H9 (cell line): ENCODE results near the gene ABLIM3. TPM values are rescaled to one million over a fixed set of nuclear protein-coding genes. Genes with fewer than 3 reads are reported as not detected.

ENCODE experiments used
- DNase-seq: peaks from one replicate; pipeline ENCODE4 v3.0.0-alpha.2; 2017
- H2AFZ ChIP-seq: one replicate; pipeline ENCODE4 v1.6.1; 2013; ENCODE audit warnings: mild to moderate bottlenecking, low read length, control low read depth, moderate library complexity
- H2AK5ac ChIP-seq: 2 replicates; pipeline ENCODE4 v1.6.1; 2013; ENCODE audit warnings: low read length, control low read depth, mixed read lengths; ENCODE audit not compliant: insufficient read length
- H2BK120ac ChIP-seq: one replicate; pipeline ENCODE4 v1.6.1; 2013; ENCODE audit warnings: low read depth, mild to moderate bottlenecking, low read length, control low read depth, inconsistent platforms; ENCODE audit not compliant: poor library complexity, severe bottlenecking
- H2BK12ac ChIP-seq: 2 replicates; pipeline ENCODE4 v1.6.1; 2013; ENCODE audit warnings: low read length, control low read depth, mixed read lengths, low read depth; ENCODE audit not compliant: insufficient read length
- H2BK15ac ChIP-seq: 2 replicates; pipeline ENCODE4 v1.6.1; 2013; ENCODE audit warnings: low read depth, low read length, control low read depth
- H2BK20ac ChIP-seq: one replicate; pipeline ENCODE4 v1.6.1; 2013; ENCODE audit warnings: low read depth, mild to moderate bottlenecking, low read length, control low read depth, inconsistent platforms; ENCODE audit not compliant: poor library complexity, severe bottlenecking
- H2BK5ac ChIP-seq: 2 replicates; pipeline ENCODE4 v1.6.1; 2013; ENCODE audit warnings: low read length, control low read depth, mixed read lengths; ENCODE audit not compliant: insufficient read length
- H3K14ac ChIP-seq: 2 replicates; pipeline ENCODE4 v1.6.1; 2013; ENCODE audit warnings: low read length, control low read depth; ENCODE audit not compliant: insufficient read depth
- H3K18ac ChIP-seq: 2 replicates; pipeline ENCODE4 v1.6.1; 2013; ENCODE audit warnings: low read depth, mild to moderate bottlenecking, mixed read lengths, low read length, control low read depth; ENCODE audit not compliant: insufficient read length
- H3K23ac ChIP-seq: 2 replicates; pipeline ENCODE4 v1.6.1; 2013; ENCODE audit warnings: low read length, control low read depth, mixed read lengths, low read depth; ENCODE audit not compliant: insufficient read length
- H3K23me2 ChIP-seq: 2 replicates; pipeline ENCODE4 v1.6.1; 2013; ENCODE audit warnings: low read depth, mild to moderate bottlenecking, mixed read lengths, low read length, control low read depth; ENCODE audit not compliant: insufficient read length, poor library complexity, severe bottlenecking
- H3K27ac ChIP-seq: 2 replicates; pipeline ENCODE4 v1.5.1; 2013; ENCODE audit warnings: low read length, control low read depth, mixed read lengths, low read depth; ENCODE audit not compliant: insufficient read length
- H3K27me3 ChIP-seq: 2 replicates; pipeline ENCODE4 v1.6.1; 2013; ENCODE audit warnings: low read length, control low read depth, inconsistent platforms; ENCODE audit not compliant: insufficient read depth
- H3K4ac ChIP-seq: 2 replicates; pipeline ENCODE4 v1.6.1; 2013; ENCODE audit warnings: low read depth, mild to moderate bottlenecking, control low read depth, inconsistent platforms, low read length, moderate library complexity
- H3K4me1 ChIP-seq: 2 replicates; pipeline ENCODE4 v1.6.1; 2013; ENCODE audit warnings: low read length, control low read depth, inconsistent platforms; ENCODE audit not compliant: insufficient read depth
- H3K4me2 ChIP-seq: 2 replicates; pipeline ENCODE4 v1.6.1; 2013; ENCODE audit warnings: low read length, control low read depth, mixed read lengths; ENCODE audit not compliant: insufficient read length, insufficient read depth
- H3K56ac ChIP-seq: 2 replicates; pipeline ENCODE4 v1.6.1; 2013; ENCODE audit warnings: low read depth, mild to moderate bottlenecking, mixed read lengths, low read length, control low read depth; ENCODE audit not compliant: insufficient read length
- H3K79me1 ChIP-seq: 2 replicates; pipeline ENCODE4 v1.6.1; 2013; ENCODE audit warnings: low read depth, mild to moderate bottlenecking, moderate library complexity, low read length, control low read depth, inconsistent platforms; ENCODE audit not compliant: insufficient read depth, poor library complexity, severe bottlenecking
- H3K79me2 ChIP-seq: 2 replicates; pipeline ENCODE4 v1.6.1; 2013; ENCODE audit warnings: low read length, control low read depth, inconsistent platforms; ENCODE audit not compliant: insufficient read depth
- H3K9ac ChIP-seq: 2 replicates; pipeline ENCODE4 v1.6.1; 2013; ENCODE audit warnings: low read length, control low read depth, mixed read lengths; ENCODE audit not compliant: insufficient read length; ENCODE audit errors: extremely low read depth
- H3K9me3 ChIP-seq: one replicate; pipeline ENCODE4 v1.6.1; 2013; ENCODE audit warnings: low read depth, low read length, inconsistent platforms; ENCODE audit not compliant: control insufficient read depth
- H3T11ph ChIP-seq: one replicate; pipeline ENCODE4 v1.6.1; 2013; ENCODE audit warnings: mild to moderate bottlenecking, low read length, control low read depth, inconsistent platforms
- H4K20me1 ChIP-seq: one replicate; pipeline ENCODE4 v1.6.1; 2013; ENCODE audit not compliant: control insufficient read depth, insufficient read length, insufficient read depth
- H4K5ac ChIP-seq: 2 replicates; pipeline ENCODE4 v1.6.1; 2013; ENCODE audit warnings: low read depth, mild to moderate bottlenecking, mixed read lengths, low read length, control low read depth; ENCODE audit not compliant: insufficient read length
- H4K8ac ChIP-seq: replicated peaks from 2 replicates; pipeline ENCODE4 v1.6.1; 2013; ENCODE audit warnings: low read length, control low read depth, mixed read lengths, low read depth; ENCODE audit not compliant: insufficient read length
- H4K91ac ChIP-seq: 2 replicates; pipeline ENCODE4 v1.6.1; 2013; ENCODE audit warnings: low read depth, mild to moderate bottlenecking, moderate library complexity, mixed read lengths, low read length, control low read depth; ENCODE audit not compliant: insufficient read length
- H3K27ac Mint-ChIP-seq, 3 experiments: 2 replicates in 2 of 3; 3 replicates in 1 of 3; pipeline ENCODE4 v1.8.0; 2020 to 2021; ENCODE audit warnings: mixed read lengths in 3 of 3, mild to moderate bottlenecking in 1 of 3, moderate library complexity in 1 of 3
- H3K27me3 Mint-ChIP-seq: 2 replicates; pipeline ENCODE4 v1.8.0; 2021; ENCODE audit warnings: low read depth, mild to moderate bottlenecking, moderate library complexity, mixed read lengths
- H3K36me3 Mint-ChIP-seq, 3 experiments: 2 replicates in 2 of 3; 3 replicates in 1 of 3; pipeline ENCODE4 v1.8.0; 2020 to 2021; ENCODE audit warnings: low read depth in 3 of 3, mixed read lengths in 3 of 3; ENCODE audit not compliant: insufficient read depth in 1 of 3
- H3K4me1 Mint-ChIP-seq, 2 experiments: 2 replicates each; pipeline ENCODE4 v1.8.0; 2020; ENCODE audit warnings: mixed read lengths in 2 of 2
- H3K4me3 Mint-ChIP-seq, 2 experiments: 2 replicates in 1 of 2; 3 replicates in 1 of 2; pipeline ENCODE4 v1.8.0; 2020 to 2021; ENCODE audit warnings: mild to moderate bottlenecking in 2 of 2, mixed read lengths in 2 of 2, moderate library complexity in 1 of 2
- H3K9me3 Mint-ChIP-seq, 2 experiments: 2 replicates in 1 of 2; 3 replicates in 1 of 2; pipeline ENCODE4 v1.8.0; 2020; ENCODE audit warnings: mild to moderate bottlenecking in 2 of 2, mixed read lengths in 2 of 2, moderate library complexity in 1 of 2
- CTCF ChIP-seq: fragments of 200-600 bp; sonication (generic); conservative IDR thresholded peaks from 3 replicates; pipeline ENCODE4 v1.8.0; 2021; ENCODE audit warnings: antibody characterized with exemption, mild to moderate bottlenecking
- WGBS: extraction: QIAGEN DNeasy Blood & Tissue Kit; methylation state at CpG from one replicate; pipeline ENCODE4 v1.1.7; 2013; ENCODE audit warnings: missing lambda C conversion rate, low lambda C conversion rate, mixed read lengths; ENCODE audit not compliant: insufficient read length; ENCODE audit errors: extremely low coverage; 5-methylcytosine and 5-hydroxymethylcytosine counted together
- total RNA-seq: library from RNA; stranded (reverse); gene quantifications from 2 replicates; pipeline ENCODE4 v1.2.1, GENCODE V29; 2021

ABLIM3 gene
- total RNA-seq, 1 experiment from 2014 or later = 0.20 TPM

GRCh38 chr5:149302641-149303040 lies 161.3 kb downstream of the ABLIM3 start:
- Histone ChIP-seq H2AK5ac (no peak overlapping the region), H2BK5ac (no peak overlapping the region), H2BK12ac (no peak overlapping the region), H2BK15ac (no peak overlapping the region), H4K20me1 (no peaks in the 10 kb centered on the region), H3K27ac (no peak overlapping the region), H3K18ac (no peak overlapping the region), H3K23me2 (no peaks in the 10 kb centered on the region), H3K4me1 (no peaks in the 10 kb centered on the region), H3K27me3 (no peaks in the 10 kb centered on the region), H4K91ac (no peak overlapping the region), H3K23ac (no peak overlapping the region), H3K79me1 (no peaks in the 10 kb centered on the region), H2BK20ac (no peak overlapping the region), H3K56ac (no peak overlapping the region), H3K79me2 (no peaks in the 10 kb centered on the region), H4K8ac (no peak overlapping the region), H3K4ac (no peak overlapping the region), H4K5ac (no peak overlapping the region), H3K9ac (no peak overlapping the region), H3K9me3 (no peaks in the 10 kb centered on the region), H2AFZ (no peak overlapping the region), H3T11ph (no peak overlapping the region), H3K4me2 (no peak overlapping the region), H2BK120ac (no peak overlapping the region), H3K14ac (no peak overlapping the region)
- H3K27ac Mint-ChIP-seq = no peak overlapping the region
- no peak for DNase-seq
- no CpG with 5 or more reads among the region's 5 CpGs for WGBS
- no peak overlapping the region for H3K4me3 Mint-ChIP-seq
- H3K4me1 Mint-ChIP-seq = no peaks in the 10 kb centered on the region
- H3K27me3 Mint-ChIP-seq = no peaks in the 10 kb centered on the region; the same call in 1 of the 2 replicates
- no peaks in the 10 kb centered on the region for H3K9me3 Mint-ChIP-seq
- H3K36me3 Mint-ChIP-seq = no peaks in the 10 kb centered on the region
- no peak for TF ChIP-seq CTCF
